NB4 (cell line): ENCODE measurements around the gene LRBA.

ENCODE experiments used
- POLR2A ChIP-seq: IDR thresholded peaks from 2 replicates; pipeline ENCODE4 v1.6.1; 2011; ENCODE audit warnings: mild to moderate bottlenecking; ENCODE audit not compliant: insufficient read length; ENCODE audit errors: extremely low read depth
- TF ChIP-seq, protein P1 (sequence below): IDR thresholded peaks from one replicate; pipeline ENCODE4 v1.5.1; 2012; ENCODE audit warnings: low read depth, low read length

- TF ChIP-seq, protein P1, sequence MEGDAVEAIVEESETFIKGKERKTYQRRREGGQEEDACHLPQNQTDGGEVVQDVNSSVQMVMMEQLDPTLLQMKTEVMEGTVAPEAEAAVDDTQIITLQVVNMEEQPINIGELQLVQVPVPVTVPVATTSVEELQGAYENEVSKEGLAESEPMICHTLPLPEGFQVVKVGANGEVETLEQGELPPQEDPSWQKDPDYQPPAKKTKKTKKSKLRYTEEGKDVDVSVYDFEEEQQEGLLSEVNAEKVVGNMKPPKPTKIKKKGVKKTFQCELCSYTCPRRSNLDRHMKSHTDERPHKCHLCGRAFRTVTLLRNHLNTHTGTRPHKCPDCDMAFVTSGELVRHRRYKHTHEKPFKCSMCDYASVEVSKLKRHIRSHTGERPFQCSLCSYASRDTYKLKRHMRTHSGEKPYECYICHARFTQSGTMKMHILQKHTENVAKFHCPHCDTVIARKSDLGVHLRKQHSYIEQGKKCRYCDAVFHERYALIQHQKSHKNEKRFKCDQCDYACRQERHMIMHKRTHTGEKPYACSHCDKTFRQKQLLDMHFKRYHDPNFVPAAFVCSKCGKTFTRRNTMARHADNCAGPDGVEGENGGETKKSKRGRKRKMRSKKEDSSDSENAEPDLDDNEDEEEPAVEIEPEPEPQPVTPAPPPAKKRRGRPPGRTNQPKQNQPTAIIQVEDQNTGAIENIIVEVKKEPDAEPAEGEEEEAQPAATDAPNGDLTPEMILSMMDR = no peak
- no peak for TF ChIP-seq POLR2A
Measured at GRCh38 chr4:150971901-150972300, 43.2 kb downstream of the LRBA start.
